GM12801 (cell line): ENCODE data around the gene KIR3DL2.
"Not testable (repeated sequence)": the region's sequence is repeated elsewhere in the genome, so short reads cannot be mapped to it uniquely, and the experiment has no call there.

Source experiments
- CTCF ChIP-seq: IDR thresholded peaks from one replicate; pipeline ENCODE4 v1.5.1; 2011; ENCODE audit warnings: control low read depth; ENCODE audit not compliant: insufficient read length; ENCODE audit errors: extremely low read depth

KIR3DL2 gene

GRCh38 chr19:54850061-54850640 is at the start of gene KIR3DL2:
KIR3DL2 (plus strand) TSS chr19:54850443; CDS start chr19:54850476, 33 bp downstream.
- TF ChIP-seq CTCF: not testable (repeated sequence)

- TF ChIP-seq CTCF: no peak
These were observed 46.8 kb upstream of the KIR3DL2 start, which contains the start of gene KIR2DL4 for GRCh38 chr19:54803410-54803809. KIR2DL4 (plus strand) TSS chr19:54803610; CDS start chr19:54803652, 42 bp downstream.

- TF ChIP-seq CTCF: no peak
These were observed 46.1 kb upstream of the KIR3DL2 start for GRCh38 chr19:54804101-54804500.

GRCh38 chr19:54804571-54804970 is 45.7 kb upstream of the KIR3DL2 start:
- no peak for TF ChIP-seq CTCF

- no peak for TF ChIP-seq CTCF
These were observed 44.4 kb upstream of the KIR3DL2 start for GRCh38 chr19:54805665-54806515.

- no peak for TF ChIP-seq CTCF
These were observed 43.8 kb upstream of the KIR3DL2 start for GRCh38 chr19:54806516-54806838.

GRCh38 chr19:54816251-54816650 is 34.0 kb upstream of the KIR3DL2 start, which contains the start of gene KIR3DL1:
KIR3DL1 (plus strand) TSS chr19:54816468.
- not testable (repeated sequence) for TF ChIP-seq CTCF
